ENCODE measurements around the gene OR13H1. TPM values are rescaled to one million over a fixed set of nuclear protein-coding genes. Genes with fewer than 3 reads are reported as not detected.

OR13H1 gene
- total and polyA plus RNA-seq, 2 of the 4 experiments (the other 2 are of a cell fraction): not detected

DNA sequence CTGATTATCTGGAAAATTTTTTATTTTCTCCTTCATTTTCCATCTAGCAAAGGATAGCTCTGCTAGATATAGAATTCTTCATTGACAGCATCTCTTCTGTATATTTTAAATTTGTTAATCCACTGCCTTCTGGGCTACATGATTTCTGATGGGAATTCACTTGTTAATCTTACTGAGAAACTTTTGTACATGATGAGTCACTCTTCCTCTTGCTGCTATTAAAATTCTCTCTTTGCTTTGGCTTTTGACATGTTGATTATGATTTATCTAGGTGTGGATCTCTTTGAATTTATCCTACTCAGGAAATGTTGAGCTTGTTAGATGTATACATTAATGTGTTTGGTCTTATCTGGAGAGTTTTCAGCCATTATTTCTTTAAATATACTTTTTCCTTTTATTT lies 27.5 kb downstream of the OR13H1 start:
- Histone ChIP-seq H3K9me1 (ENCODE audit: insufficient read depth, low read length) (no peaks in the 10 kb centered on the region), H3K4me3 (ENCODE audit: insufficient read depth, low read depth, low read length) (no peak overlapping the region), H3K4me1 (ENCODE audit: control insufficient read depth, insufficient read depth, low read length) (no peaks in the 10 kb centered on the region), H2AK5ac (ENCODE audit: low read depth, low read length) (no peak overlapping the region), H3K4me2 (ENCODE audit: low read depth, low read length) (no peak overlapping the region), H2BK120ac (ENCODE audit: low read depth, low read length) (no peak overlapping the region), H3K4ac (ENCODE audit: low read depth, low read length) (no peak overlapping the region), H3K14ac (replicated peaks; ENCODE audit: low read depth, low read length) (no peak overlapping the region), H3K27ac (ENCODE audit: insufficient read depth, low read length) (no peak overlapping the region), H4K8ac (ENCODE audit: low read depth in 2 of 2, low read length in 2 of 2) (no peak overlapping the region), H4K5ac (ENCODE audit: low read depth, low read length) (no peak overlapping the region), H2AFZ (replicated peaks; ENCODE audit: low read length, poor library complexity) (no peak overlapping the region), H4K91ac (ENCODE audit: insufficient read depth, low read depth, low read length) (no peak overlapping the region), H3K79me1 (ENCODE audit: low read depth in 1 of 2, low read length in 2 of 2) (no peaks in the 10 kb centered on the region), H2BK15ac (ENCODE audit: low read depth, low read length) (no peak overlapping the region), H3K36me3 (ENCODE audit: control insufficient read depth, insufficient read depth, low read length) (no peaks in the 10 kb centered on the region), H3K18ac (ENCODE audit: low read depth, low read length) (no peak overlapping the region), H3K9ac (ENCODE audit: low read depth, low read length) (no peak overlapping the region), H3K9me3 (ENCODE audit: control insufficient read depth, insufficient read depth, low read length) (no peaks in the 10 kb centered on the region), H3K27me3 (ENCODE audit: control insufficient read depth, insufficient read depth, low read length) (no peaks in the 10 kb centered on the region), H2BK20ac (ENCODE audit: low read depth, low read length) (no peak overlapping the region), H4K20me1 (ENCODE audit: insufficient read depth, low read length) (no peaks in the 10 kb centered on the region), H3K23ac (ENCODE audit: low read depth, low read length) (no peak overlapping the region), H2AK9ac (replicated peaks; ENCODE audit: low read depth, low read length, poor library complexity) (no peak overlapping the region), H2BK5ac (ENCODE audit: low read depth, low read length, poor library complexity, severe bottlenecking) (no peak overlapping the region), H3K56ac (ENCODE audit: extremely low read depth, insufficient read depth, low read length) (no peak overlapping the region)
- CTCF ChIA-PET: no interaction called here
- POLR2A ChIA-PET (ENCODE audit: unreplicated experiment): no interaction called here
- dilution Hi-C loops (cut with HindIII; ENCODE audit: low sequenced_read_pairs, unreplicated experiment) (no loop called here), in situ Hi-C loops (cut with MboI; ENCODE audit: low sequenced_read_pairs) (no loop called here), intact Hi-C loops (cut with micrococcal nuclease) (no loop called here)
- ATAC-seq (ENCODE audit: low read depth) (no peak), DNase-seq (no peak)
- TF ChIP-seq, protein P1, sequence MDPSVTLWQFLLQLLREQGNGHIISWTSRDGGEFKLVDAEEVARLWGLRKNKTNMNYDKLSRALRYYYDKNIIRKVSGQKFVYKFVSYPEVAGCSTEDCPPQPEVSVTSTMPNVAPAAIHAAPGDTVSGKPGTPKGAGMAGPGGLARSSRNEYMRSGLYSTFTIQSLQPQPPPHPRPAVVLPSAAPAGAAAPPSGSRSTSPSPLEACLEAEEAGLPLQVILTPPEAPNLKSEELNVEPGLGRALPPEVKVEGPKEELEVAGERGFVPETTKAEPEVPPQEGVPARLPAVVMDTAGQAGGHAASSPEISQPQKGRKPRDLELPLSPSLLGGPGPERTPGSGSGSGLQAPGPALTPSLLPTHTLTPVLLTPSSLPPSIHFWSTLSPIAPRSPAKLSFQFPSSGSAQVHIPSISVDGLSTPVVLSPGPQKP (IDR thresholded peaks at IDR 0.05; ENCODE audit: borderline replicate concordance, low read depth, low read length): no peak
- TF ChIP-seq SMC3 (IDR thresholded peaks at IDR 0.05; ENCODE audit: low read depth, low read length) (no peak), CEBPB (IDR thresholded peaks at IDR 0.05; ENCODE audit: low read depth, low read length) (no peak), NFE2L2 (IDR thresholded peaks at IDR 0.05; ENCODE audit: low read depth, low read length) (no peak), RFX5 (IDR thresholded peaks at IDR 0.05; ENCODE audit: low read depth, low read length) (no peak), BHLHE40 (IDR thresholded peaks at IDR 0.05; ENCODE audit: low read depth, low read length) (no peak), CHD1 (IDR thresholded peaks at IDR 0.05; ENCODE audit: low read depth, low read length) (no peak), MAFK (IDR thresholded peaks at IDR 0.05; ENCODE audit: low read depth, low read length) (no peak), FOS (IDR thresholded peaks at IDR 0.05; ENCODE audit: low read depth, low read length) (no peak), RCOR1 (IDR thresholded peaks at IDR 0.05; ENCODE audit: insufficient replicate concordance, low read length) (no peak), POLR2A (IDR thresholded peaks at IDR 0.05; ENCODE audit: low read depth, low read length) (no peak)
- TF ChIP-seq, protein P2, sequence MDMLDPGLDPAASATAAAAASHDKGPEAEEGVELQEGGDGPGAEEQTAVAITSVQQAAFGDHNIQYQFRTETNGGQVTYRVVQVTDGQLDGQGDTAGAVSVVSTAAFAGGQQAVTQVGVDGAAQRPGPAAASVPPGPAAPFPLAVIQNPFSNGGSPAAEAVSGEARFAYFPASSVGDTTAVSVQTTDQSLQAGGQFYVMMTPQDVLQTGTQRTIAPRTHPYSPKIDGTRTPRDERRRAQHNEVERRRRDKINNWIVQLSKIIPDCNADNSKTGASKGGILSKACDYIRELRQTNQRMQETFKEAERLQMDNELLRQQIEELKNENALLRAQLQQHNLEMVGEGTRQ (IDR thresholded peaks at IDR 0.05; ENCODE audit: low read depth, low read length): no peak
- TF ChIP-seq, protein P3, sequence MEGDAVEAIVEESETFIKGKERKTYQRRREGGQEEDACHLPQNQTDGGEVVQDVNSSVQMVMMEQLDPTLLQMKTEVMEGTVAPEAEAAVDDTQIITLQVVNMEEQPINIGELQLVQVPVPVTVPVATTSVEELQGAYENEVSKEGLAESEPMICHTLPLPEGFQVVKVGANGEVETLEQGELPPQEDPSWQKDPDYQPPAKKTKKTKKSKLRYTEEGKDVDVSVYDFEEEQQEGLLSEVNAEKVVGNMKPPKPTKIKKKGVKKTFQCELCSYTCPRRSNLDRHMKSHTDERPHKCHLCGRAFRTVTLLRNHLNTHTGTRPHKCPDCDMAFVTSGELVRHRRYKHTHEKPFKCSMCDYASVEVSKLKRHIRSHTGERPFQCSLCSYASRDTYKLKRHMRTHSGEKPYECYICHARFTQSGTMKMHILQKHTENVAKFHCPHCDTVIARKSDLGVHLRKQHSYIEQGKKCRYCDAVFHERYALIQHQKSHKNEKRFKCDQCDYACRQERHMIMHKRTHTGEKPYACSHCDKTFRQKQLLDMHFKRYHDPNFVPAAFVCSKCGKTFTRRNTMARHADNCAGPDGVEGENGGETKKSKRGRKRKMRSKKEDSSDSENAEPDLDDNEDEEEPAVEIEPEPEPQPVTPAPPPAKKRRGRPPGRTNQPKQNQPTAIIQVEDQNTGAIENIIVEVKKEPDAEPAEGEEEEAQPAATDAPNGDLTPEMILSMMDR (conservative IDR thresholded peaks at IDR 0.05; ENCODE audit: low read depth, low read length): no peak
- no TSS peak for BruUV-seq (replicated peaks)
